ENCODE measurements around the gene SNRPA. TPM values are rescaled to one million over a fixed set of nuclear protein-coding genes. Genes with fewer than 3 reads are reported as not detected.
A peak's percentile ranks its signal among the peaks of the same experiment; 100 is the strongest.
"Not testable (repeated sequence)": the region's sequence is repeated elsewhere in the genome, so short reads cannot be mapped to it uniquely, and the experiment has no call there.

Gene SNRPA
- total RNA-seq, 2 donors from 2014 or later = 95.5 to 191 TPM

DNA sequence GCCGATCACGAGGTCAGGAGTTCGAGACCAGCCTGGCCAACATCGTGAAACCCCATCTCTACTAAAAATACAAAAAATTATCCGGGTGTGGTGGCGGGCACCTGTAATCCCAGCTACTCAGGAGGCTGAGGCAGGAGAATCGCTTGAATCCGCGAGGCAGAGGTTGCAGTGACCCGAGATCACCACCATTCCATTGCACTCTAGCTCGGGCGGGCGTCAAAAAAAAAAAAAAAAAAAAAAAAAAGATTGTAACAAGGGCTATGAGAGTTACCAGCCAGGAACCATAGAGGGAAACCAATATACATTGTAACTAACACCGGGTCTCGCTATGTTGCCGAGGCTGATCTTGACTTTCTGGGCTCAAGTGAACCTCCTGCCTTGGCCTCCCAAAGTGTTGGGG is 18.7 kb upstream of the SNRPA start:
- H3K36me3 Mint-ChIP-seq = peaks cover 12% of the 10 kb centered on the region
- H3K9me3 Mint-ChIP-seq; H3K27me3 Mint-ChIP-seq; H3K4me3 Mint-ChIP-seq; ATAC-seq; DNase-seq (ENCODE audit: low spot score); H3K4me1 Mint-ChIP-seq (ENCODE audit: low read depth in 2 of 2); H3K27ac Mint-ChIP-seq: not testable (repeated sequence)

DNA sequence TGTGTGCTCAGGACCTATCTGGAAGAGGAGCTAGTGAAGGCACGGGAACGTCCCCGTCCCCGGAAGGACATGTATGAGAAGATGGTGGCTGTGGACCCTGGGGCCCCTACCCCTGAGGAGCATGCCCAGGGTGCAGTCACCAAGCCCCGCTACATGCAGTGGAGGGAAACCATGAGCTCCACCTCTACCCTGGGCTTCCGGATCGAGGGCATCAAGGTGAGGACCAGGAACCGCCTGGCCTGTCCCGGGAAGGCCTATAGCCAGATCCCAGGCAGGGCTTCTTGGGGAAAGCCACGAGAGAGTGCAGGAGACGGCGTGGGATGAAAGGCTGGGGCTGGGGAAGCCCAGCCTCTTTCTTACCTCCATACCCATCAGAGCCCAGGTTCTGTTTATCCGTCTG is 17.9 kb upstream of the SNRPA start:
- ATAC-seq (no peak), DNase-seq (ENCODE audit: low spot score) (no peak)
- H3K4me3 Mint-ChIP-seq = no peak overlapping the region
- no peaks in the 10 kb centered on the region for H3K4me1 Mint-ChIP-seq (ENCODE audit: low read depth in 2 of 2)
- H3K27me3 Mint-ChIP-seq = no peaks in the 10 kb centered on the region
- H3K36me3 Mint-ChIP-seq = peaks cover 12% of the 10 kb centered on the region
- H3K9me3 Mint-ChIP-seq = no peaks in the 10 kb centered on the region
- no peak overlapping the region for H3K27ac Mint-ChIP-seq

DNA sequence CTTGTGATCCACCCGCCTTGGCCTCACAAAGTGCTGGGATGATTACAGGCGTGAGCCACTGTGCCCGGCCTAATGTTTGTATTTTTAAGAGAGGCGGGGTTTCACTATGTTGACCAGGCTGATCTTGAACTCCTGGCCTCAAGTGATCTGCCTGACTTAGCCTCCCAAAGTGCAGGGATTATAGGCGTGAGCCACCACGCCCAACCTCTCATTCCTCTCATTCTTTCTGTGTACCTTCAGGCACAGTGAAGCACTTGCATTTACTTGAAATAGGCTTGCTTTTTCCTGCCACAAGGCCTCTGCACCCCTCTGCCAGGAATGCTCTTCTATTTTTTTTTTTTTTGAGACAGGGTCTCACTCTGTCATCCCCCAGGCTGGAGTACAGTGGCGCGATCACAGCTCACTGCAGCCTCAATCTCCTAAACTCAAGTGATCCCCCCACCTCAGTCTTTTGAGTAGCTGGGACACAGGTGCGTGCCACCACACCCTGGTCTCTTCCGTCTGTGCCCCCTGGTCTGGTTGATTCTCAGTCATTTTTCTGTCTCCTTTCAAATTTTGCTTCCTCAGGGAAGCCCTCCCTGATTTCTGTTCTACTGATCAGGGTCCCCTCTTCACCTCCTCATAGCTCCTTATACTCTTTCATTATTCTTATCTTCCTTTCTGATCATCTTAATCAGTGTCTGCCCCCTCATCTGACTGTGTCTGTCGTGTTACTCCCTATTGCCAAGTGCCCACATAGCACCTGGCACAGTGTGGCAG is 15.8 kb upstream of the SNRPA start:
- DNase-seq (ENCODE audit: low spot score) (no peak), ATAC-seq (no peak)
- no peaks in the 10 kb centered on the region for H3K9me3 Mint-ChIP-seq
- no peaks in the 10 kb centered on the region for H3K27me3 Mint-ChIP-seq
- no peak overlapping the region for H3K4me3 Mint-ChIP-seq
- no peaks in the 10 kb centered on the region for H3K4me1 Mint-ChIP-seq (ENCODE audit: low read depth in 2 of 2)
- H3K36me3 Mint-ChIP-seq = peaks cover 12% of the 10 kb centered on the region
- H3K27ac Mint-ChIP-seq = peak overlapping the region in 1 of 2 donors; percentile 30

DNA sequence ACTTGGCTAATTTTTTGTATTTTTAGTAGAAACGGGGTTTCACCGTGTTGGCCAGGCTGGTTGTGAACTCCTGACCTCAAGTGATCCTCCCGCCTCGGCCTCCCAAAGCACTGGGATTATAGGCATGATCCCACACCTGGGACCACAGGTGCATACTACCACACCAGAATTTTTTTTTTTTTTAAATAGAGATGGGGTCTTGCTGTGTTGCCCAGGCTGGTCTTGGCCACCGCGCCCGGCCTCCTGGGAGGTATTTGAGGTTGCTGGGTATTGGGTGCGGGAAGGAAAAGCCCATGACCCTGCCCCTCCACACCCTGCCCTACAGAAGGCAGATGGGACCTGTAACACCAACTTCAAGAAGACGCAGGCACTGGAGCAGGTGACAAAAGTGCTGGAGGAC is 14.3 kb upstream of the SNRPA start:
- Mint-ChIP-seq H3K27me3 (no peaks in the 10 kb centered on the region), H3K9me3 (no peaks in the 10 kb centered on the region), H3K4me1 (ENCODE audit: low read depth in 2 of 2) (no peaks in the 10 kb centered on the region), H3K36me3 (peaks cover 7% of the 10 kb centered on the region), H3K27ac (no peak overlapping the region), H3K4me3 (no peak overlapping the region)
- DNase-seq (ENCODE audit: low spot score) (no peak), ATAC-seq (no peak)

DNA sequence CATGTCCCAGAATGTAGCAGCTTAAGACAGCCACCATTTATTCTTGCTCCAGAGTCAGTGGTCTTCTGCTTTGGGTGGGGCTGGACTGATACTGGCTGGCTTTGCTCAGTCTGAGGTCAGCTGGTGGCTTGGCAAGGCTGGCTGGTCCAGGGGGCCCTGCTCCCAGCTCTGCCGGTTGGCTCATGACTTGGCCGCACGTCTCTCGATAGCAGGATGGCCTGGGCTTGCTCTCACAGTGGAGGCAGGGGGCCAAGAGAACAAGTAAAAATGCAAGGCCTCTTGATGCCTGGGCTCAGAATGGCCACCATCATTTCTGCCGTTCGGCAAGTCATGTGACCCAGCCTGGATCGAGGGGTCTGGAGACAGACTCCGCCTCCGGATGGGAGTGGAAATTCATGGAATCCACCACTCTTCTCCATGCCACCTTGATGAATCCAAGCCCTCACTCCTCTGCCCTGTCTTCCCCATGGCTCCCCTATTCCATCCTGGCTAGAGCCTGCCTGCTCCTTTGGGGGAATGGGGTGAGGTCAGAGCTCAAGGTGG is 13.8 kb upstream of the SNRPA start:
- ATAC-seq = no peak
- Mint-ChIP-seq H3K4me1 (ENCODE audit: low read depth in 2 of 2) (no peaks in the 10 kb centered on the region), H3K27me3 (no peaks in the 10 kb centered on the region), H3K36me3 (peaks cover 7% of the 10 kb centered on the region), H3K4me3 (no peak overlapping the region), H3K27ac (no peak overlapping the region), H3K9me3 (no peaks in the 10 kb centered on the region)
- DNase-seq (ENCODE audit: low spot score) = no peak

DNA sequence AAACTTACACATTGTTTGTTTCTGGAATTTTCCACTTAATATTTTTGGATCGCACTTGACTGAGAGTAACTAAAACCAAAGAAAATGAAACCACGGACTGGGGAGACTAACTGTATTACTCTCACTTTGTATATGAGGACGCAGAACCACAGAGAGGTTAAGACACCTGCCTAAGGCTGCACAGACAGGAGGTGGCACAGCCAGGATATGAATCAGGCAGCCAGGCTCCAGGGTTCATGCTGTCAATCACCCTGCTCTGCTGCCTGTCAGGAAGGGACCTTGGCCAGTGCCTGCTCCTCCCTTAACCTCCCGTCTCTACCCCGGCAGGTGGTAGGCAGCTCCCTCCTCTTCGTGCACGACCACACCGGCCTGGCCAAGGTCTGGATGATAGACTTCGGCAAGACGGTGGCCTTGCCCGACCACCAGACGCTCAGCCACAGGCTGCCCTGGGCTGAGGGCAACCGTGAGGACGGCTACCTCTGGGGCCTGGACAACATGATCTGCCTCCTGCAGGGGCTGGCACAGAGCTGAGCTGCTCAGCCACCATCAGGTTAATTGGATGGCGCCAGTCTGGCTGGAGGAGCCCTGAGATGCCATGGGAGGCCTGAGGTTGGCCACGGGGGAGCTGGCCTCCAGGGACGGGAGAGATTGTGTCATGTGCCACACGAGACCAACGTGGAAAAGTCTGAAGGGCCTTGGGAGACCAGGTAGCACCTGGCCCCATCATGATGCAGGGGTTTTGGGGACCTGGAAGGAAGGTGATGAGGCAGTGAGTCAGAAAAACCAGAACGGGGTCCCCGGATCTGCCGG is 11.8 kb upstream of the SNRPA start:
- H3K9me3 Mint-ChIP-seq = no peaks in the 10 kb centered on the region
- H3K4me3 Mint-ChIP-seq = no peak overlapping the region
- no peaks in the 10 kb centered on the region for H3K27me3 Mint-ChIP-seq
- no peak for DNase-seq (ENCODE audit: low spot score)
- H3K4me1 Mint-ChIP-seq (ENCODE audit: low read depth in 2 of 2) = no peaks in the 10 kb centered on the region
- no peak overlapping the region for H3K27ac Mint-ChIP-seq
- peak; percentile 17 to 39 for ATAC-seq
- H3K36me3 Mint-ChIP-seq = peaks cover 7% of the 10 kb centered on the region

DNA sequence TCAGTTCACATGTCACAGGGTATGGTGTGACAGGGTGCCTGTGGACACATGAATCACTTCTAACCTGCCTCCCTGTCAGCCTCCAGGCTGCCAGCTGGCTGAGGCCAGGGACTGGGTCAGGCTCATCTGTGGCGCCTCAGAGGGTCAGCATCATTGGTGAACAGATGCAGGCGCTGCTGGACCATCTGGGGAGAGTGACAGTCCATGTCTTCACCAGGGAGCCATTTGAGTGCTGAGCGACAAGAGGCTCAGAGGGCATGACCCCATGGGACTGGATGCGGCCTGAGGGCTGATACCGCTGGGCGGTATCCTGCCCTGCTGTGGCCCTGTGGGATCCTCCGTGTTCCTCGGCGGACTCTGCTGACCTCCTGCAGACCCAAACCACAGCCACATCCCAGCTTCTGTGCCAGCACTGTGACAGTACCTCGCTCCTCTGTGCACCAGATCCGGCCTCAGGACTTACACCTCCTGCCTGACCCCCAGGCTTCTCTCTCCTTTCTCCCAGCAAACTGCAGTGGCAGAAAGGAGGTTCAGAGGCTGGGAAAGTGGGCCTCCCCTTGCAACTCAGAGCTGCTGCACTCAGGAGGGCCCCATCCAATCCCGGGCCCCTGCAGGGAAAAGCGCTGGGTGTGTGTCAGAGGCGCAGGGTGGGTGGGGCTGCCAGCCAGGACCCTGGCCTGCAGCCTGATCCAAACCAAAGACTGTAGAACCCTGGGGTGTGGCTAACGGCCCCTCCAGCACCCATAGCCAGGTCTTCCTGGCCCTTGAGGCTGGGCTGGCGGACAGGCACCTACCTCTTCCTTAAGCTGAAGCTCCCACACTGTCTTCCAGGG is 10.9 kb upstream of the SNRPA start:
- no peaks in the 10 kb centered on the region for H3K9me3 Mint-ChIP-seq
- DNase-seq (ENCODE audit: low spot score) = no peak
- H3K27ac Mint-ChIP-seq = no peak overlapping the region
- H3K27me3 Mint-ChIP-seq = no peaks in the 10 kb centered on the region
- no peak overlapping the region for H3K4me3 Mint-ChIP-seq
- no peak for ATAC-seq
- H3K36me3 Mint-ChIP-seq = peaks cover 7% of the 10 kb centered on the region
- no peaks in the 10 kb centered on the region for H3K4me1 Mint-ChIP-seq (ENCODE audit: low read depth in 2 of 2)

DNA sequence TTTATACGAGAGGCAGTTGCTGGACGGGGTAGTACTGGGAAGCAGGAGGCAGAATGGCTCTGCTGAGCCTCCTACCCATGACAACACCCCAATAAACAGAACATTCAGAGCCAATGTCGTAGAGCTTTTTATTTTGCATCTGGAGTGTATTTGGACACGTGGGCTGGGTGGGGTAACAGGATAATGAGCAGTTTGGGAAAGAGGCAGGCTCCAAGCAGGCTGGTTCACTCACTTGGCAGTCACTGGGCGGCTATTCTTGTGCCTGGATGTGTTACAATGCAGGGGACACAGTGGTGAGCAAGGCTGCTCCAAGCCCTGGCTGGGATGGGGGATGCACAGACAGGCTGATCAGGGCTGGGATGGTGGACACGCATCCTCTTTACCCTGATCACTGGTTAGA is 10.3 kb upstream of the SNRPA start:
- Mint-ChIP-seq H3K27me3 (no peaks in the 10 kb centered on the region), H3K27ac (no peak overlapping the region), H3K9me3 (no peaks in the 10 kb centered on the region), H3K4me1 (ENCODE audit: low read depth in 2 of 2) (no peaks in the 10 kb centered on the region), H3K36me3 (peaks cover under 1% of the 10 kb centered on the region), H3K4me3 (no peak overlapping the region)
- ATAC-seq = no peak
- DNase-seq (ENCODE audit: low spot score) = no peak

DNA sequence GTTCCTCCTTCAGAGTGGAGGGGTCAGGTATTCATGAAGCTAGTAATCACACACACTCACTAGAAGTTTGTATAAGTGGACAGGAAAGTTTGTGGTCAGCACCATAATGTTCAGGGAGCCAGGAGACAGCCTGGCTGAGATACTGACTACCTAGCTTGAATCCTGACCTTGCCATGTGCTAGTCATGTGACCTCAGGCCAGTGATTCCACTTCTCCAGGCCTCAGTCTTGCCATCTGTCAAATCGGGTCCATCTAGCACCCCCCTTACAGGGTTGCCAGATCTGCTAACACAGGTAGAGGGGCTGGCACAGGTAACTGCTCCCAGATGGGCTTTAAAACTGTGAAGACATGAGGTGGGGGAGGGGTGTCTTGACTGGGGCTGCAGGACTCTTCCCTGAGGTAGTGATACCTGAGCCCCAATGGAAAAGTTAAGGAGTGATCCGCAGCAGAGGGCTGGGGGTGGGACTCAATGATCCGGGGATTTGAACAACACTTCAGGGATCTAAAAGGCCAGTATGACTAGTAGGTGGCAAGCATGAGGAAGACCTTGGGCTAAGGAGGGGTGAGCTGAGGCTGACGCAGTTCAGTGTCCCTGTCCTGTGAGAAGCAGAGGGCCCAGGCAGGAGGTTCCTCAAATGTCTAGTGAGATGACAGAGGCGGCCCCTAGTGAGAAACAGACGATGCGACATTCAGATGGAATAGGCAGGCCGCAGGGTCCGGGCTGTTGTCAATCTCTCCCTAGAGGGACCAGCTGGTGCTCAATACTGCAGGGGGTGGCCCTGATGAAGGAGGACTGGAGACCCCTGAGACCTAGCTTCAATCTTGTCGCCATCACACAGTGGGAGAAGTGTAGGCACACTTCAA is 9.2 kb upstream of the SNRPA start:
- no peak for ATAC-seq
- H3K4me1 Mint-ChIP-seq (ENCODE audit: low read depth in 2 of 2) = no peaks in the 10 kb centered on the region
- H3K27me3 Mint-ChIP-seq = no peaks in the 10 kb centered on the region
- no peak overlapping the region for H3K4me3 Mint-ChIP-seq
- H3K36me3 Mint-ChIP-seq = no peaks in the 10 kb centered on the region
- DNase-seq (ENCODE audit: low spot score) = no peak
- no peaks in the 10 kb centered on the region for H3K9me3 Mint-ChIP-seq
- H3K27ac Mint-ChIP-seq = no peak overlapping the region

DNA sequence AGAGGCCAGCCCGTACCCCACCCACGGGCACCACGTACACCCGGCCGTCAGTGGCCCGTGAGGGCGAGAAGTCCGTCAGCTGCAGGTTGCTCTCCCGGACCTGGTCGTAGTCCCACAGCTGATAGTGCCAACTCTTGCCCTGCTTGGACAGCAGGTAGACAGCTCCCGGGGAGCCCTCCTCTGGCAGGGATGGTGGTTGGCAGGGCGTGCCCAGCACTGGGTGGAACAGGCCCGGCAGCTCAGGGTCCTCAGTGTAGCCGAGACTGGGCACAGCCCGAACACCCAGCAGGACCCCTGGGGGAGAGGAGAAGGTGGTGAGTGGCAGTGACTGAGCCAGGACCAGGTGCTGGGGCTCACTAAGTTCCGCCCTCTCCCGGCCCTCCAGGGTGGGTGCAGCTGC is 8.5 kb upstream of the SNRPA start:
- Mint-ChIP-seq H3K4me3 (no peak overlapping the region), H3K27me3 (no peaks in the 10 kb centered on the region), H3K27ac (no peak overlapping the region), H3K9me3 (no peaks in the 10 kb centered on the region), H3K4me1 (ENCODE audit: low read depth in 2 of 2) (no peaks in the 10 kb centered on the region), H3K36me3 (no peaks in the 10 kb centered on the region)
- ATAC-seq (no peak), DNase-seq (ENCODE audit: low spot score) (no peak)

DNA sequence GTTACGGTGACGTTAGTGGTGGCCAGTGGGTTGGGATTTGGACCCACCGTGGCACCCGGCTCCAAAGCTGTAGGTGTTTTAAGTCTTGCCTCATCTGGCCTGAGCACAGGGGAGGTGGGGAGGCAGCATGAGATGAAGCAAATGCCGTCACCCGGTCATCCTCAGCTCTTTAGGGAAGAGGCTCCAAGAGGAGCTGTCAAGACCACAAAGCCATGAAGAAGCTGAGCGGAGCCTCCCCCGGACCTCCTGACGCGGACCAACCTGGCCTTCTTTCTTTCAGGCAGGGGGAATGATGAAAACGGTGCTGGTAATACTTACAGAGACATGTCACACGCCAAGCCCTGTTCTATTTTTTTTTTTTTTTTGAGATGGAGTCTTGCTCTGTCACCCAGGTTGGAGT is 8.1 kb upstream of the SNRPA start:
- no peak for DNase-seq (ENCODE audit: low spot score)
- H3K36me3 Mint-ChIP-seq = no peaks in the 10 kb centered on the region
- no peaks in the 10 kb centered on the region for H3K9me3 Mint-ChIP-seq
- no peaks in the 10 kb centered on the region for H3K27me3 Mint-ChIP-seq
- no peak overlapping the region for H3K27ac Mint-ChIP-seq
- no peak overlapping the region for H3K4me3 Mint-ChIP-seq
- no peak for ATAC-seq
- no peaks in the 10 kb centered on the region for H3K4me1 Mint-ChIP-seq (ENCODE audit: low read depth in 2 of 2)

DNA sequence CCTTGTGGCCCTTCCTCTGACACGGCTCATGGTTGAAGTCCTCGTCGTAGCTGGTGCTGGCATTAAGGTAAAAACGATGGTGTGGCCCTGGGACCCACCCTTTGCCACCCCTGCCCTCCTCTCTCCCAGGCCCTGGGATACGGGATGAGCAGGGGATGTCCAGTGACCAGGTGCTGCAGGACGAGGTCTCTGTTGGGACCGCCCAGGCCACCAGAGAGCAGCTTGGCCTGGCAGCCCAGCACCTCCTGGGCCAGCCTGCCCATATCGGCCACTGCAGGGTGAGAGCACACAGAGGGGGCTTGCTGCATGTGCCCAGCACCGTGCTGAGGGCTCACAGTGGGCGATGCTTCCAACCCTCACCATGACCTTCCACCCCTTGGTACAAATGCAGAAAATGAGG is 7.1 kb upstream of the SNRPA start:
- H3K36me3 Mint-ChIP-seq = no peaks in the 10 kb centered on the region
- ATAC-seq (no peak), DNase-seq (ENCODE audit: low spot score) (no peak)
- no peak overlapping the region for H3K4me3 Mint-ChIP-seq
- H3K27ac Mint-ChIP-seq = no peak overlapping the region
- H3K27me3 Mint-ChIP-seq = no peaks in the 10 kb centered on the region
- no peaks in the 10 kb centered on the region for H3K4me1 Mint-ChIP-seq (ENCODE audit: low read depth in 2 of 2)
- H3K9me3 Mint-ChIP-seq = no peaks in the 10 kb centered on the region
